Effector memory CD8-positive, alpha-beta T cell (primary cell): ENCODE measurements around the gene FBF1.
"Not testable (repeated sequence)": the region's sequence is repeated elsewhere in the genome, so short reads cannot be mapped to it uniquely, and the experiment has no call there.

Experiments
- ATAC-seq: fragments of 150-1000 bp; cut with Tn5 transposase; replicated peaks from 2 replicates; pipeline ENCODE4 v1.10.0; 2021; ENCODE audit warnings: mild to moderate bottlenecking, moderate library complexity
- DNase-seq, 3 experiments: peaks; one replicate each; pipeline ENCODE4 v3.0.0; 2021
- H3K27ac Mint-ChIP-seq, 2 donors: one replicate each; pipeline ENCODE4 v1.8.0; 2022; ENCODE audit warnings: mild to moderate bottlenecking in 2 of 2, mixed read lengths in 2 of 2, moderate library complexity in 2 of 2
- H3K27me3 Mint-ChIP-seq, 2 donors: one replicate each; pipeline ENCODE4 v1.8.0; 2022; ENCODE audit warnings: mixed read lengths in 2 of 2
- H3K36me3 Mint-ChIP-seq: one replicate; pipeline ENCODE4 v1.8.0; 2022; ENCODE audit warnings: mild to moderate bottlenecking, moderate library complexity, mixed read lengths; ENCODE audit not compliant: insufficient read depth
- H3K4me1 Mint-ChIP-seq, 2 donors: one replicate each; pipeline ENCODE4 v1.8.0; 2022; ENCODE audit warnings: low read depth in 2 of 2, mixed read lengths in 2 of 2
- H3K4me3 Mint-ChIP-seq, 2 donors: one replicate each; pipeline ENCODE4 v1.8.0; 2022; ENCODE audit warnings: mild to moderate bottlenecking in 2 of 2, mixed read lengths in 2 of 2, moderate library complexity in 2 of 2
- H3K9me3 Mint-ChIP-seq, 2 donors: one replicate each; pipeline ENCODE4 v1.8.0; 2022; ENCODE audit warnings: mixed read lengths in 2 of 2

The FBF1 gene

GRCh38 chr17:75975187-75975586, 34.3 kb upstream of the FBF1 start:
- not testable (repeated sequence) for H3K4me3 Mint-ChIP-seq, ATAC-seq, DNase-seq, H3K27me3 Mint-ChIP-seq, H3K9me3 Mint-ChIP-seq
- H3K27ac Mint-ChIP-seq: peak overlapping the region in 1 of 2 donors; percentile 36
- peaks cover 31% of the 10 kb centered on the region for H3K36me3 Mint-ChIP-seq
- H3K4me1 Mint-ChIP-seq: peaks cover 11 to 29% of the 10 kb centered on the region in 2 donors

GRCh38 chr17:75970626-75971025, 29.8 kb upstream of the FBF1 start:
- DNase-seq: no peak
- Mint-ChIP-seq H3K27ac (no peak overlapping the region), H3K4me1 (peaks cover 2 to 16% of the 10 kb centered on the region in 2 donors), H3K27me3 (no peaks in the 10 kb centered on the region), H3K9me3 (no peaks in the 10 kb centered on the region), H3K4me3 (no peak overlapping the region), H3K36me3 (peaks cover 32% of the 10 kb centered on the region)
- no peak for ATAC-seq

- Mint-ChIP-seq H3K4me3 (no peak overlapping the region), H3K36me3 (peaks cover 31% of the 10 kb centered on the region), H3K4me1 (peaks cover 0 to 14% of the 10 kb centered on the region in 2 donors), H3K27me3 (no peaks in the 10 kb centered on the region), H3K9me3 (no peaks in the 10 kb centered on the region), H3K27ac (peak overlapping the region in 1 of 2 donors; percentile 78)
- ATAC-seq (no peak), DNase-seq (no peak)
Observed at GRCh38 chr17:75970011-75970523, 29.2 kb upstream of the FBF1 start.

GRCh38 chr17:75969044-75969443, 28.2 kb upstream of the FBF1 start:
- not testable (repeated sequence) for H3K9me3 Mint-ChIP-seq, H3K4me3 Mint-ChIP-seq, DNase-seq, ATAC-seq, H3K27me3 Mint-ChIP-seq
- Mint-ChIP-seq H3K36me3 (peaks cover 28% of the 10 kb centered on the region), H3K27ac (peak overlapping the region in 1 of 2 donors; percentile 78), H3K4me1 (peaks cover 2 to 14% of the 10 kb centered on the region in 2 donors)

GRCh38 chr17:75965468-75965867, 24.6 kb upstream of the FBF1 start:
- no peak for ATAC-seq
- H3K36me3 Mint-ChIP-seq: peaks cover 15% of the 10 kb centered on the region
- peaks cover 2 to 15% of the 10 kb centered on the region in 2 donors for H3K4me1 Mint-ChIP-seq
- no peaks in the 10 kb centered on the region for H3K27me3 Mint-ChIP-seq
- no peak overlapping the region for H3K4me3 Mint-ChIP-seq
- no peaks in the 10 kb centered on the region for H3K9me3 Mint-ChIP-seq
- H3K27ac Mint-ChIP-seq: peak overlapping the region in 1 of 2 donors; percentile 49
- no peak for DNase-seq

GRCh38 chr17:75959839-75960511, 19.1 kb upstream of the FBF1 start:
- Mint-ChIP-seq H3K27ac (no peak overlapping the region), H3K4me3 (no peak overlapping the region), H3K27me3 (no peaks in the 10 kb centered on the region), H3K4me1 (peaks cover 4% of the 10 kb centered on the region in 2 donors), H3K36me3 (peaks cover 27% of the 10 kb centered on the region), H3K9me3 (no peaks in the 10 kb centered on the region)
- ATAC-seq: no peak
- no peak for DNase-seq

- no peak for ATAC-seq
- no peak overlapping the region for H3K27ac Mint-ChIP-seq
- H3K9me3 Mint-ChIP-seq: no peaks in the 10 kb centered on the region
- H3K4me3 Mint-ChIP-seq: no peak overlapping the region
- H3K27me3 Mint-ChIP-seq: no peaks in the 10 kb centered on the region
- no peak for DNase-seq
- peaks cover 2 to 4% of the 10 kb centered on the region in 2 donors for H3K4me1 Mint-ChIP-seq
- peaks cover 33% of the 10 kb centered on the region for H3K36me3 Mint-ChIP-seq
Observed at GRCh38 chr17:75959051-75959838, 18.4 kb upstream of the FBF1 start.

- H3K9me3 Mint-ChIP-seq: no peaks in the 10 kb centered on the region
- peaks cover 70% of the 10 kb centered on the region for H3K36me3 Mint-ChIP-seq
- peak overlapping the region in 1 of 2 donors; percentile 66 for H3K27ac Mint-ChIP-seq
- H3K4me3 Mint-ChIP-seq: no peak overlapping the region
- no peak for ATAC-seq
- peaks cover 0 to 2% of the 10 kb centered on the region in 2 donors for H3K4me1 Mint-ChIP-seq
- no peaks in the 10 kb centered on the region for H3K27me3 Mint-ChIP-seq
- no peak for DNase-seq
Observed at GRCh38 chr17:75950855-75951554, 10.2 kb upstream of the FBF1 start.

GRCh38 chr17:75950421-75950820, 9.6 kb upstream of the FBF1 start:
- DNase-seq (no peak), ATAC-seq (no peak)
- Mint-ChIP-seq H3K4me1 (peaks cover 0 to 2% of the 10 kb centered on the region in 2 donors), H3K9me3 (no peaks in the 10 kb centered on the region), H3K27ac (peak overlapping the region in 1 of 2 donors; percentile 19), H3K27me3 (no peaks in the 10 kb centered on the region), H3K36me3 (peaks cover 65% of the 10 kb centered on the region), H3K4me3 (no peak overlapping the region)

GRCh38 chr17:75945211-75945610, 4.4 kb upstream of the FBF1 start:
- Mint-ChIP-seq H3K4me1 (peaks cover 11 to 13% of the 10 kb centered on the region in 2 donors), H3K36me3 (peaks cover 25% of the 10 kb centered on the region)

GRCh38 chr17:75943491-75943890, 2.6 kb upstream of the FBF1 start:
- ATAC-seq (no peak), DNase-seq (no peak)
- H3K36me3 Mint-ChIP-seq: peaks cover 17% of the 10 kb centered on the region
- H3K9me3 Mint-ChIP-seq: no peaks in the 10 kb centered on the region
- no peaks in the 10 kb centered on the region for H3K27me3 Mint-ChIP-seq
- peaks cover 13% of the 10 kb centered on the region in 2 donors for H3K4me1 Mint-ChIP-seq
- no peak overlapping the region for H3K4me3 Mint-ChIP-seq
- no peak overlapping the region for H3K27ac Mint-ChIP-seq

More at GRCh38 chr17:75945211-75945610, 4.4 kb upstream of the FBF1 start:
- Mint-ChIP-seq H3K27me3 (no peaks in the 10 kb centered on the region), H3K27ac (no peak overlapping the region), H3K9me3 (no peaks in the 10 kb centered on the region), H3K4me3 (no peak overlapping the region)
- DNase-seq (no peak), ATAC-seq (no peak)

- Mint-ChIP-seq H3K27me3 (no peaks in the 10 kb centered on the region), H3K36me3 (peaks cover 9% of the 10 kb centered on the region), H3K4me1 (peaks cover 13% of the 10 kb centered on the region in 2 donors), H3K9me3 (no peaks in the 10 kb centered on the region), H3K4me3 (no peak overlapping the region), H3K27ac (no peak overlapping the region)
- ATAC-seq (no peak), DNase-seq (no peak)
Observed at GRCh38 chr17:75942473-75942872, 1.6 kb upstream of the FBF1 start.

- Mint-ChIP-seq H3K27ac (peak overlapping the region in 1 of 2 donors; percentile 93), H3K4me3 (peak overlapping the region; percentile 89 to 90), H3K9me3 (no peaks in the 10 kb centered on the region), H3K4me1 (peaks cover 13% of the 10 kb centered on the region in 2 donors), H3K27me3 (no peaks in the 10 kb centered on the region), H3K36me3 (no peaks in the 10 kb centered on the region)
- no peak for ATAC-seq
- no peak for DNase-seq
Observed at GRCh38 chr17:75941442-75941819, 589 bp upstream of the FBF1 start.
